ENCODE data around the gene TLE6. TPM values are rescaled to one million over a fixed set of nuclear protein-coding genes. Genes with fewer than 3 reads are reported as not detected.
"Not testable (repeated sequence)": the region's sequence is repeated elsewhere in the genome, so short reads cannot be mapped to it uniquely, and the experiment has no call there.

The TLE6 gene
- total RNA-seq, 1 experiment from 2014 or later, result 10.4 TPM

- Histone ChIP-seq H3K36me3 (replicated peaks; ENCODE audit: control insufficient read depth, insufficient read depth, low read length) (no peaks in the 10 kb centered on the region), H3K27me3 (ENCODE audit: control insufficient read depth, insufficient read depth, low read length) (no peaks in the 10 kb centered on the region), H3K4me3 (ENCODE audit: insufficient read depth, low read depth, low read length) (peak overlapping the region; percentile 29)
- DNase-seq, result peak; percentile 95
These were observed 6.2 kb downstream of the TLE6 start for GRCh38 chr19:2983351-2984214.

GRCh38 chr19:2984215-2984528 lies 6.8 kb downstream of the TLE6 start:
- Histone ChIP-seq H3K36me3 (replicated peaks; ENCODE audit: control insufficient read depth, insufficient read depth, low read length) (no peaks in the 10 kb centered on the region), H3K4me3 (ENCODE audit: insufficient read depth, low read depth, low read length) (peak overlapping the region; percentile 29), H3K27me3 (ENCODE audit: control insufficient read depth, insufficient read depth, low read length) (no peaks in the 10 kb centered on the region)
- no peak for DNase-seq

GRCh38 chr19:2986951-2987524 lies 9.7 kb downstream of the TLE6 start:
- no peaks in the 10 kb centered on the region for H3K36me3 ChIP-seq (replicated peaks; ENCODE audit: control insufficient read depth, insufficient read depth, low read length)
- no peak overlapping the region for H3K4me3 ChIP-seq (ENCODE audit: insufficient read depth, low read depth, low read length)
- no peaks in the 10 kb centered on the region; the same call in 1 of the 2 replicates for H3K27me3 ChIP-seq (ENCODE audit: control insufficient read depth, insufficient read depth, low read length)
- DNase-seq, result peak; percentile 93

- Histone ChIP-seq H3K27me3 (ENCODE audit: control insufficient read depth, insufficient read depth, low read length) (no peaks in the 10 kb centered on the region; the same call in 1 of the 2 replicates), H3K4me3 (ENCODE audit: insufficient read depth, low read depth, low read length) (no peak overlapping the region), H3K36me3 (replicated peaks; ENCODE audit: control insufficient read depth, insufficient read depth, low read length) (no peaks in the 10 kb centered on the region)
- no peak for DNase-seq
These were observed 10.4 kb downstream of the TLE6 start for GRCh38 chr19:2987797-2988196.

GRCh38 chr19:2988568-2988967 lies 11.2 kb downstream of the TLE6 start:
- Histone ChIP-seq H3K4me3 (ENCODE audit: insufficient read depth, low read depth, low read length) (no peak overlapping the region), H3K27me3 (ENCODE audit: control insufficient read depth, insufficient read depth, low read length) (no peaks in the 10 kb centered on the region; the same call in 1 of the 2 replicates), H3K36me3 (replicated peaks; ENCODE audit: control insufficient read depth, insufficient read depth, low read length) (no peaks in the 10 kb centered on the region)
- DNase-seq, result no peak

GRCh38 chr19:2989236-2989946 lies 12.0 kb downstream of the TLE6 start:
- H3K36me3 ChIP-seq (replicated peaks; ENCODE audit: control insufficient read depth, insufficient read depth, low read length), result no peaks in the 10 kb centered on the region
- H3K27me3 ChIP-seq (ENCODE audit: control insufficient read depth, insufficient read depth, low read length), result no peaks in the 10 kb centered on the region; the same call in 1 of the 2 replicates
- peak; percentile 32 for DNase-seq
- H3K4me3 ChIP-seq (ENCODE audit: insufficient read depth, low read depth, low read length), result no peak overlapping the region

GRCh38 chr19:2992333-2992732 lies 15.0 kb downstream of the TLE6 start:
- DNase-seq; H3K4me3 ChIP-seq (ENCODE audit: insufficient read depth, low read depth, low read length); H3K27me3 ChIP-seq (ENCODE audit: control insufficient read depth, insufficient read depth, low read length); H3K36me3 ChIP-seq (replicated peaks; ENCODE audit: control insufficient read depth, insufficient read depth, low read length): not testable (repeated sequence)

GRCh38 chr19:2992958-2993357 lies 15.6 kb downstream of the TLE6 start:
- H3K36me3 ChIP-seq (replicated peaks; ENCODE audit: control insufficient read depth, insufficient read depth, low read length), result no peaks in the 10 kb centered on the region
- no peaks in the 10 kb centered on the region; the same call in 1 of the 2 replicates for H3K27me3 ChIP-seq (ENCODE audit: control insufficient read depth, insufficient read depth, low read length)
- H3K4me3 ChIP-seq (ENCODE audit: insufficient read depth, low read depth, low read length), result no peak overlapping the region
- no peak for DNase-seq

- Histone ChIP-seq H3K36me3 (replicated peaks; ENCODE audit: control insufficient read depth, insufficient read depth, low read length) (no peaks in the 10 kb centered on the region), H3K4me3 (ENCODE audit: insufficient read depth, low read depth, low read length) (no peak overlapping the region), H3K27me3 (ENCODE audit: control insufficient read depth, insufficient read depth, low read length) (no peaks in the 10 kb centered on the region; the same call in 1 of the 2 replicates)
- peak; percentile 69 for DNase-seq
These were observed 16.2 kb downstream of the TLE6 start for GRCh38 chr19:2993579-2993978.

GRCh38 chr19:2994588-2995131 lies 17.3 kb downstream of the TLE6 start:
- H3K27me3 ChIP-seq (ENCODE audit: control insufficient read depth, insufficient read depth, low read length), result no peaks in the 10 kb centered on the region
- no peak for DNase-seq

GRCh38 chr19:2997720-2998119 lies 20.4 kb downstream of the TLE6 start:
- Histone ChIP-seq H3K36me3 (replicated peaks; ENCODE audit: control insufficient read depth, insufficient read depth, low read length) (no peaks in the 10 kb centered on the region), H3K4me3 (ENCODE audit: insufficient read depth, low read depth, low read length) (no peak overlapping the region), H3K27me3 (ENCODE audit: control insufficient read depth, insufficient read depth, low read length) (no peaks in the 10 kb centered on the region)
- no peak for DNase-seq

More at GRCh38 chr19:2994588-2995131, 17.3 kb downstream of the TLE6 start:
- no peaks in the 10 kb centered on the region for H3K36me3 ChIP-seq (replicated peaks; ENCODE audit: control insufficient read depth, insufficient read depth, low read length)
- no peak overlapping the region for H3K4me3 ChIP-seq (ENCODE audit: insufficient read depth, low read depth, low read length)

- Histone ChIP-seq H3K27me3 (ENCODE audit: control insufficient read depth, insufficient read depth, low read length) (no peaks in the 10 kb centered on the region), H3K4me3 (ENCODE audit: insufficient read depth, low read depth, low read length) (no peak overlapping the region), H3K36me3 (replicated peaks; ENCODE audit: control insufficient read depth, insufficient read depth, low read length) (no peaks in the 10 kb centered on the region)
- no peak for DNase-seq
These were observed 21.3 kb downstream of the TLE6 start for GRCh38 chr19:2998642-2999041.

- peaks cover 2% of the 10 kb centered on the region; the same call in 1 of the 2 replicates for H3K36me3 ChIP-seq (replicated peaks; ENCODE audit: control insufficient read depth, insufficient read depth, low read length)
- H3K4me3 ChIP-seq (ENCODE audit: insufficient read depth, low read depth, low read length), result no peak overlapping the region
- no peaks in the 10 kb centered on the region for H3K27me3 ChIP-seq (ENCODE audit: control insufficient read depth, insufficient read depth, low read length)
- DNase-seq, result no peak
These were observed 24.0 kb downstream of the TLE6 start for GRCh38 chr19:3001235-3001800.

- H3K36me3 ChIP-seq (replicated peaks; ENCODE audit: control insufficient read depth, insufficient read depth, low read length), result peaks cover 2% of the 10 kb centered on the region; the same call in 1 of the 2 replicates
- no peaks in the 10 kb centered on the region for H3K27me3 ChIP-seq (ENCODE audit: control insufficient read depth, insufficient read depth, low read length)
- no peak overlapping the region for H3K4me3 ChIP-seq (ENCODE audit: insufficient read depth, low read depth, low read length)
- DNase-seq, result no peak
These were observed 25.7 kb downstream of the TLE6 start for GRCh38 chr19:3003046-3003445.

All from H7 (cell line).